Stimulated activated CD8-positive, alpha-beta memory T cell treated with anti-CD3 and anti-CD28 coated beads, Interleukin-15, amount 100 ng/mL, for 24 hours (primary cell): ENCODE results near the gene EXOC6B.

Experiments
- DNase-seq: peaks from one replicate; pipeline ENCODE4 v3.0.0-alpha.2; 2020; ENCODE audit warnings: low read depth

EXOC6B gene

GRCh38 chr2:72788756-72789155 lies 37.1 kb downstream of the EXOC6B start:
- no peak for DNase-seq

GRCh38 chr2:72785517-72785916 lies 40.3 kb downstream of the EXOC6B start:
- no peak for DNase-seq

GRCh38 chr2:72782520-72782919 lies 43.3 kb downstream of the EXOC6B start:
- no peak for DNase-seq

- DNase-seq, result no peak
These were observed 44.4 kb downstream of the EXOC6B start for GRCh38 chr2:72781480-72781879.

- no peak for DNase-seq
These were observed 45.4 kb downstream of the EXOC6B start for GRCh38 chr2:72780477-72780876.

- DNase-seq, result no peak
These were observed 46.3 kb downstream of the EXOC6B start for GRCh38 chr2:72779495-72779894.

GRCh38 chr2:72778410-72778809 lies 47.4 kb downstream of the EXOC6B start:
- no peak for DNase-seq

GRCh38 chr2:72770879-72771461 lies 54.9 kb downstream of the EXOC6B start:
- DNase-seq, result no peak

GRCh38 chr2:72765997-72766609 lies 59.7 kb downstream of the EXOC6B start:
- DNase-seq, result no peak

- DNase-seq, result no peak
These were observed 63.6 kb downstream of the EXOC6B start for GRCh38 chr2:72762276-72762675.

GRCh38 chr2:72759755-72760154 lies 66.1 kb downstream of the EXOC6B start:
- DNase-seq, result no peak

- no peak for DNase-seq
These were observed 68.6 kb downstream of the EXOC6B start for GRCh38 chr2:72757177-72757775.

- DNase-seq, result no peak
These were observed 70.0 kb downstream of the EXOC6B start for GRCh38 chr2:72755647-72756423.

- no peak for DNase-seq
These were observed 71.1 kb downstream of the EXOC6B start for GRCh38 chr2:72754628-72755320.

- no peak for DNase-seq
These were observed 74.7 kb downstream of the EXOC6B start for GRCh38 chr2:72750977-72751639.

- DNase-seq, result no peak
These were observed 75.4 kb downstream of the EXOC6B start for GRCh38 chr2:72750466-72750865.

GRCh38 chr2:72747344-72747743 lies 78.5 kb downstream of the EXOC6B start:
- no peak for DNase-seq

GRCh38 chr2:72745679-72746368 lies 80.0 kb downstream of the EXOC6B start:
- DNase-seq, result no peak

- DNase-seq, result no peak
These were observed 81.8 kb downstream of the EXOC6B start for GRCh38 chr2:72744049-72744448.

- DNase-seq, result no peak
These were observed 82.4 kb downstream of the EXOC6B start for GRCh38 chr2:72743481-72743880.

GRCh38 chr2:72738096-72738495 lies 87.7 kb downstream of the EXOC6B start:
- no peak for DNase-seq
